Kidney (tissue), 14 donors: Measurements from ENCODE around the gene EPHB1. TPM values are rescaled to one million over a fixed set of nuclear protein-coding genes. Genes with fewer than 3 reads are reported as not detected.

Experiments
- DNase-seq, 5 donors: peaks; one replicate each; pipeline ENCODE4 v3.0.0-alpha.2; 2013 to 2020
- FAIRE-seq: peaks from 2 replicates; lab custom pipeline; 2012; peaks lifted over from hg19 to GRCh38; lab: Jason Lieb, UNC
- H3K27ac ChIP-seq, 2 donors: one replicate each; pipeline ENCODE4 v1.7.0; 2013; ENCODE audit warnings: low read depth in 2 of 2, low read length in 2 of 2, inconsistent platforms in 1 of 2
- H3K27me3 ChIP-seq: one replicate; pipeline ENCODE4 v1.7.1; 2013; ENCODE audit warnings: low read length, inconsistent platforms; ENCODE audit not compliant: control insufficient read depth, insufficient read depth
- H3K36me3 ChIP-seq, 3 donors: one replicate each; pipeline versions ENCODE4 v1.7.0 to v1.7.1; 2013; ENCODE audit warnings: low read length in 3 of 3, control low read depth in 1 of 3, inconsistent platforms in 1 of 3; ENCODE audit not compliant: insufficient read depth in 3 of 3, control insufficient read depth in 2 of 3
- H3K4me1 ChIP-seq, 3 donors: one replicate each; pipeline versions ENCODE4 v1.7.0 to v1.7.1; 2013; ENCODE audit warnings: low read length in 3 of 3, inconsistent platforms in 1 of 3, low read depth in 1 of 3; ENCODE audit not compliant: control insufficient read depth in 2 of 3, insufficient read depth in 2 of 3
- H3K4me3 ChIP-seq, 3 donors: one replicate each; pipeline versions ENCODE4 v1.7.0 to v1.8.1; 2013; ENCODE audit warnings: low read length in 3 of 3, control low read depth in 1 of 3, inconsistent platforms in 1 of 3
- H3K9ac ChIP-seq, 3 donors: one replicate each; pipeline versions ENCODE4 v1.7.0 to v1.7.1; 2013; ENCODE audit warnings: low read length in 3 of 3, control low read depth in 1 of 3, inconsistent platforms in 1 of 3
- H3K9me3 ChIP-seq, 3 donors: one replicate each; pipeline versions ENCODE4 v1.7.0 to v1.7.1; 2013; ENCODE audit warnings: low read length in 3 of 3, control low read depth in 1 of 3, inconsistent platforms in 1 of 3; ENCODE audit not compliant: control insufficient read depth in 2 of 3, insufficient read depth in 1 of 3
- intact Hi-C: fragments of 100-400 bp; cut with DNase I; formaldehyde crosslinking; loops from one replicate; pipeline ENCODE4 v1.11.1; 2022
- polyA plus RNA-seq: library from polyadenylated mRNA; stranded (reverse); fragments of 350-450 nt; fragmentation: Illumina TruSeq; extraction: RNeasy Lipid Tissue Mini Kit (QIAGEN cat#74804); gene quantifications from one replicate; pipeline ENCODE4 v1.2.3, GENCODE V29; 2014; ENCODE audit warnings: low read depth, low replicate concordance; ENCODE audit not compliant: insufficient read depth
- total RNA-seq: library from RNA; stranded (reverse); fragmentation: NEBNext Ultra II Directional; extraction: Animal tissue kit (Norgen Biotek cat#: 25700); gene quantifications from one replicate; pipeline ENCODE4 v1.2.1, GENCODE V29; 2021
- TF ChIP-seq, protein P1 (sequence below): IDR thresholded peaks from 3 replicates; pipeline ENCODE4 v1.5.1; 2012; ENCODE audit warnings: mild to moderate bottlenecking, moderate library complexity, borderline replicate concordance; ENCODE audit not compliant: insufficient read depth; ENCODE audit errors: extremely low read depth
- donor health status: control.
- donor health status: control.
- donor health status: control.
- donor health status: control.
- donor health status: control.
- donor health status: DM: yes; HTN: yes; CAD: no.
- donor health status: Normal renal cell carcinoma (clear cell type).

The EPHB1 gene
- total and polyA plus RNA-seq, 2 donors from 2014 or later, result 0.39 to 3.2 TPM

DNA sequence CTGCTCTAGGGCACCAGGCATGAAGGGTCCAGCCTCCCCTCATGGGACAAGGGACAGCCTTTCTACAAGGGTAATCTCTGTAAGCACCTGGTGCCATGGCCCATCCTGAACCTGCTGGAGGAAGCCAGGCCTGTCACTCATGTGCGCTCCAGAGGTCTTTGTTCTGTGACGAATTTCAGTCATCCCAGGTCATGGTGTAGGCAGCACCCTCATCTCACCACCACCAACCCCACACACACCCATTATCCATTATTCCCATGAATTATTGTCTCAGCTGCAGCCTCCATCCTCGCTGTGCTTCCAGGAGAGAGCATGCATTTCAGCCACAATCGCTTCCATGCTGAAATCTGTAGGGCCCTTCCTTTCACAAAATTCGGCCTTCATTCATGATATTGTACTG is 419.3 kb downstream of the EPHB1 start:
- Histone ChIP-seq H3K27ac (no peak overlapping the region), H3K4me3 (no peak overlapping the region), H3K9me3 (no peaks in the 10 kb centered on the region), H3K36me3 (no peaks in the 10 kb centered on the region), H3K9ac (no peak overlapping the region), H3K4me1 (no peaks in the 10 kb centered on the region), H3K27me3 (no peaks in the 10 kb centered on the region)
- intact Hi-C loops, result no loop called here
- TF ChIP-seq, protein P1, sequence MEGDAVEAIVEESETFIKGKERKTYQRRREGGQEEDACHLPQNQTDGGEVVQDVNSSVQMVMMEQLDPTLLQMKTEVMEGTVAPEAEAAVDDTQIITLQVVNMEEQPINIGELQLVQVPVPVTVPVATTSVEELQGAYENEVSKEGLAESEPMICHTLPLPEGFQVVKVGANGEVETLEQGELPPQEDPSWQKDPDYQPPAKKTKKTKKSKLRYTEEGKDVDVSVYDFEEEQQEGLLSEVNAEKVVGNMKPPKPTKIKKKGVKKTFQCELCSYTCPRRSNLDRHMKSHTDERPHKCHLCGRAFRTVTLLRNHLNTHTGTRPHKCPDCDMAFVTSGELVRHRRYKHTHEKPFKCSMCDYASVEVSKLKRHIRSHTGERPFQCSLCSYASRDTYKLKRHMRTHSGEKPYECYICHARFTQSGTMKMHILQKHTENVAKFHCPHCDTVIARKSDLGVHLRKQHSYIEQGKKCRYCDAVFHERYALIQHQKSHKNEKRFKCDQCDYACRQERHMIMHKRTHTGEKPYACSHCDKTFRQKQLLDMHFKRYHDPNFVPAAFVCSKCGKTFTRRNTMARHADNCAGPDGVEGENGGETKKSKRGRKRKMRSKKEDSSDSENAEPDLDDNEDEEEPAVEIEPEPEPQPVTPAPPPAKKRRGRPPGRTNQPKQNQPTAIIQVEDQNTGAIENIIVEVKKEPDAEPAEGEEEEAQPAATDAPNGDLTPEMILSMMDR, result no peak
- DNase-seq (no peak), FAIRE-seq (no peak)

DNA sequence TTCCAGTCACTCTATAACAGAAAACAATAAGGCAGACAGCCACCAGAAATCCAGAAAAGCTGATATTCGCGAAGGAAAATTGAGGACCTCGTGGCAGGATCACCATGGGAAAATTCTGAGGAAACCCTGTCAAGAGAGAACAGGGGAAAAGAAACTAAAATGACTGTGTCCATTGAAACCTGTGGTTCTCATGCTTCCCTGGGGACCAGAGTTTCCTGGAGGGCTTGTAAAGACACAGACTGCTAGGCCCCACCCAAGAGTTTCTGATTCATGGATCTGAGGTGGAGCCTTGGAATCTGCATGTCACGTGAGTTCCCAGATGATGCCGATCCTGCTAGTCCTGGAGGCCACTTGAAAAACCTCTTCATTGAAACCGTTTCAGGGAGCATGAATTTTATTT is 420.5 kb downstream of the EPHB1 start:
- no peaks in the 10 kb centered on the region for H3K9me3 ChIP-seq
- no peak for FAIRE-seq
- no peak for DNase-seq
- H3K27me3 ChIP-seq, result no peaks in the 10 kb centered on the region
- H3K36me3 ChIP-seq, result no peaks in the 10 kb centered on the region
- TF ChIP-seq, protein P1, result no peak
- H3K4me1 ChIP-seq, result no peaks in the 10 kb centered on the region
- H3K9ac ChIP-seq, result no peak overlapping the region
- H3K27ac ChIP-seq, result no peak overlapping the region
- intact Hi-C loops, result no loop called here
- H3K4me3 ChIP-seq, result no peak overlapping the region

DNA sequence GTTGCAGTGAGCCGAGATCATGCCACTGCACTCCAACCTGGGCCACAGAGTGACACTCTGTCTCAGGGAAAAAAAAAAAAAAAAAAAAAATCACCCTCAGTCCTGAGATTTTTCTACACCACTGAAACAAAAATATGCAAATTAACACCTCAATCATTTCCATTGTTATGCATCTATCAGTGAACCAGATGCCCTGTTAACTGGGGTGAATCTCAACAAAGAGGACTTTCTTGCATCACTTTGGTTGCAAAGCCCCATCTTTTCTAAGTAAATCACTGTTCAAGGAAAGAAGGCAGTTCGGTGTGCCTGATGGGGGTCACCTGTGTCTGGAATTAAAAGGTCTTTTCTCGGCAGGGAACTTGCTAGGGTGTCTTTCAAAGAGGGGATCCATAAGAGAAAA is 421.6 kb downstream of the EPHB1 start:
- no peak overlapping the region for H3K9ac ChIP-seq
- FAIRE-seq, result no peak
- H3K9me3 ChIP-seq, result no peaks in the 10 kb centered on the region
- H3K27ac ChIP-seq, result no peak overlapping the region
- DNase-seq, result no peak
- H3K4me3 ChIP-seq, result no peak overlapping the region
- intact Hi-C loops, result no loop called here
- no peaks in the 10 kb centered on the region for H3K27me3 ChIP-seq
- H3K36me3 ChIP-seq, result no peaks in the 10 kb centered on the region
- H3K4me1 ChIP-seq, result no peaks in the 10 kb centered on the region
- TF ChIP-seq, protein P1, result no peak

DNA sequence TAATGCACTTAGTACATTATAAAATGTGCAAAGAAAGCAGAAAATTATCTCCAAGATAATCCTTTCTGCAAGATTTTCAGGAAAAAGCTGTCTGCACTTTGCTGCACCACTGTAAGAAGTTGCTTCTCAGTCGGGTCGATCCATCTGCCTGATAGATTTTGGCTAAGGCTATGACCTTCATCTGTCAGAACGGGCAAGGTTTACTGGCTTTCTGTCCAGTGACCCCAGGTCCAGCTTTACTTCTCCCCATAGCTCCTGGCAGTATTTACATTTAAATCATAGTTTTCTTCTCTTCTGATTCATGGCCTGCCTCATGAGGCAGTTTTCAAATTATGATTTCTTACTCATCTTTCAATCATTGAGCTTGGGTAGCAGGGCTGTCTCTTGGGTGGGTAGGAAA is 422.7 kb downstream of the EPHB1 start:
- Histone ChIP-seq H3K4me3 (no peak overlapping the region), H3K27ac (no peak overlapping the region), H3K27me3 (no peaks in the 10 kb centered on the region), H3K4me1 (no peaks in the 10 kb centered on the region), H3K9ac (no peak overlapping the region), H3K36me3 (no peaks in the 10 kb centered on the region), H3K9me3 (no peaks in the 10 kb centered on the region)
- DNase-seq (no peak), FAIRE-seq (no peak)
- intact Hi-C loops, result no loop called here
- TF ChIP-seq, protein P1, result no peak
